HCT116 (cell line): Measurements from ENCODE around the gene TOGARAM1. TPM values are rescaled to one million over a fixed set of nuclear protein-coding genes. Genes with fewer than 3 reads are reported as not detected.

Experiments used
- ATAC-seq: fragments of 200-7000 bp; cut with Tn5 transposase; 2 replicates; pipeline ENCODE4 v1.9.1; 2020; ENCODE audit warnings: mild to moderate bottlenecking, moderate library complexity
- BruUV-seq: library from RNA; stranded (reverse); fragments of 400-500 nt; replicated peaks from 2 replicates; lab custom pipeline; 2021; lab: Mats Ljungman, UMichigan
- CTCF ChIA-PET: fragments of 300-600 bp; sonication (Branson Sonifier 250); formaldehyde crosslinking; loops from one replicate; lab custom pipeline; 2021; ENCODE audit warnings: antibody characterized with exemption; lab: Charles Lee
- POLR2A ChIA-PET: fragments of 300-600, 350-600 bp; sonication (Branson Sonifier 250); formaldehyde crosslinking; loops from one replicate; lab custom pipeline; 2021; ENCODE audit warnings: antibody characterized with exemption; lab: Charles Lee
- RAD21 ChIA-PET, 2 experiments: fragments of 300-600 bp; sonication (Branson Sonifier 250); formaldehyde crosslinking; loops; one replicate each; lab custom pipeline; 2023; ENCODE audit warnings: low total read pairs in 2 of 2; ENCODE audit not compliant: uncharacterized antibody in 2 of 2, unreplicated experiment in 2 of 2, low non-redundant PET in 1 of 2; lab: Charles Lee
- DNase-seq: peaks from one replicate; pipeline ENCODE4 v3.0.0-alpha.2; 2010; ENCODE audit warnings: low read depth, low spot score
- H2AFZ ChIP-seq: fragments of 200-600 bp; shearing (Covaris generic), sonication (generic); 2 replicates; pipeline ENCODE4 v1.6.1; 2017; ENCODE audit warnings: low read depth, mixed run types, mixed read lengths, antibody characterized with exemption, low read length; ENCODE audit not compliant: poor library complexity, severe bottlenecking
- H3K27ac ChIP-seq: 2 replicates; pipeline ENCODE4 v1.5.1; 2012; ENCODE audit warnings: low read depth, low read length
- H3K27me3 ChIP-seq: fragments of 200-600 bp; sonication (generic); 2 replicates; pipeline ENCODE4 v1.6.1; 2016; ENCODE audit warnings: mixed run types, low read length, mixed read lengths; ENCODE audit not compliant: insufficient read depth
- H3K36me3 ChIP-seq, 2 experiments: fragments of 200-500 bp in 1 of 2; fragments of 200-600 bp in 1 of 2; sonication (Bioruptor generic) in 1 of 2; sonication (generic) in 1 of 2; 2 replicates each; pipeline versions ENCODE4 v1.5.1 to v1.6.1; 2014 to 2016; ENCODE audit warnings: low read length in 2 of 2, inconsistent platforms in 1 of 2, mixed read lengths in 1 of 2, mixed run types in 1 of 2; ENCODE audit not compliant: insufficient read depth in 2 of 2, control insufficient read depth in 1 of 2
- H3K4me1 ChIP-seq, 2 experiments: fragments of 200-600 bp in 1 of 2; sonication (generic) in 1 of 2; 2 replicates each; pipeline versions ENCODE4 v1.5.1 to v1.6.1; 2012 to 2017; ENCODE audit warnings: low read length in 2 of 2, inconsistent platforms in 1 of 2, mild to moderate bottlenecking in 1 of 2, mixed read lengths in 1 of 2, mixed run types in 1 of 2, moderate library complexity in 1 of 2; ENCODE audit not compliant: insufficient read depth in 2 of 2, control insufficient read depth in 1 of 2
- H3K4me2 ChIP-seq: fragments of 200-600 bp; sonication (generic); 2 replicates; pipeline ENCODE4 v1.6.1; 2017; ENCODE audit warnings: mixed run types, low read length, mixed read lengths
- H3K4me3 ChIP-seq, 2 experiments: fragments of 200-600 bp in 1 of 2; sonication (generic) in 1 of 2; replicated peaks in 1 of 2; 2 replicates each; pipeline ENCODE4 v1.5.1; 2011 to 2016; ENCODE audit warnings: low read length in 2 of 2, control low read depth in 1 of 2, low read depth in 1 of 2, mild to moderate bottlenecking in 1 of 2, mixed read lengths in 1 of 2, mixed run types in 1 of 2
- H3K79me2 ChIP-seq: fragments of 200-600 bp; sonication (generic); 2 replicates; pipeline ENCODE4 v1.6.1; 2017; ENCODE audit warnings: mild to moderate bottlenecking, mixed run types, low read length, moderate library complexity, mixed read lengths; ENCODE audit not compliant: insufficient read depth
- H3K9ac ChIP-seq: fragments of 200-600 bp; sonication (generic); 2 replicates; pipeline ENCODE4 v1.6.1; 2016; ENCODE audit warnings: low read length, mixed read lengths
- H3K9me2 ChIP-seq: fragments of 200-600 bp; sonication (generic), shearing (Covaris generic); 2 replicates; pipeline ENCODE4 v1.6.1; 2017; ENCODE audit warnings: mixed run types, mild to moderate bottlenecking, moderate library complexity; ENCODE audit not compliant: insufficient read depth
- H3K9me3 ChIP-seq, 2 experiments: fragments of 200-500 bp in 1 of 2; fragments of 200-600 bp in 1 of 2; sonication (Bioruptor generic) in 1 of 2; sonication (generic) in 1 of 2; 2 replicates each; pipeline ENCODE4 v1.6.1; 2014 to 2017; ENCODE audit warnings: low read length in 2 of 2, mixed read lengths in 2 of 2, inconsistent platforms in 1 of 2, low read depth in 1 of 2, mild to moderate bottlenecking in 1 of 2, mixed run types in 1 of 2, moderate library complexity in 1 of 2; ENCODE audit not compliant: control insufficient read depth in 1 of 2, insufficient read depth in 1 of 2
- H4K20me1 ChIP-seq: fragments of 200-600 bp; sonication (generic), shearing (Covaris generic); 2 replicates; pipeline ENCODE4 v1.6.1; 2017; ENCODE audit warnings: mixed run types, mild to moderate bottlenecking, moderate library complexity; ENCODE audit not compliant: insufficient read depth
- CEBPB ChIP-seq: IDR thresholded peaks from 2 replicates; pipeline ENCODE4 v1.6.1; 2012; ENCODE audit warnings: low read depth
- EZH2phosphoT487 ChIP-seq: fragments of 200-600 bp; IDR thresholded peaks from 2 replicates; pipeline ENCODE4 v1.6.1; 2018; ENCODE audit warnings: antibody characterized with exemption, borderline replicate concordance
- POLR2AphosphoS5 ChIP-seq: IDR thresholded peaks from 2 replicates; pipeline ENCODE4 v1.6.1; 2011; ENCODE audit warnings: mild to moderate bottlenecking, low read depth, low read length, moderate library complexity
- RAD21 ChIP-seq: IDR thresholded peaks from 2 replicates; pipeline ENCODE4 v1.6.1; 2012; ENCODE audit warnings: low read depth, mild to moderate bottlenecking
- SP1 ChIP-seq: IDR thresholded peaks from 2 replicates; pipeline ENCODE4 v1.6.1; 2012; ENCODE audit warnings: low read depth
- SRF ChIP-seq: IDR thresholded peaks from 2 replicates; pipeline ENCODE4 v1.6.1; 2012; ENCODE audit warnings: low read depth
- TCF7L2 ChIP-seq: IDR thresholded peaks from 2 replicates; pipeline ENCODE4 v1.7.0; 2011; ENCODE audit warnings: borderline replicate concordance, inconsistent platforms; ENCODE audit not compliant: insufficient read depth, insufficient read length; ENCODE audit errors: extremely low read depth
- YY1 ChIP-seq: IDR thresholded peaks from 2 replicates; pipeline ENCODE4 v1.6.1; 2011; ENCODE audit warnings: low read length, low read depth, moderate library complexity, mild to moderate bottlenecking; ENCODE audit not compliant: insufficient replicate concordance; ENCODE audit errors: extremely low read depth
- ZFX ChIP-seq: fragments of 450-650 bp; IDR thresholded peaks from 2 replicates; pipeline ENCODE4 v1.6.1; 2017
- intact Hi-C: fragments of 100-400 bp; cut with micrococcal nuclease; formaldehyde crosslinking; loops from 2 replicates; pipeline ENCODE4 v1.10.0; 2022
- total RNA-seq: library from RNA; stranded (reverse); gene quantifications from one replicate; pipeline ENCODE4 v1.2.1, GENCODE V29; 2021; ENCODE audit not compliant: unreplicated experiment
- TF ChIP-seq, protein P1 (sequence below): IDR thresholded peaks from 2 replicates; pipeline ENCODE4 v1.6.1; 2012
- TF ChIP-seq, protein P2 (sequence below), 3 experiments: fragments of 200-600 bp in 1 of 3; sonication (generic) in 1 of 3; IDR thresholded peaks in 2 of 3; conservative IDR thresholded peaks in 1 of 3; 2 replicates each; pipeline ENCODE4 v1.5.1; 2012 to 2017; ENCODE audit warnings: low read depth in 2 of 3, low read length in 2 of 3, antibody characterized with exemption in 1 of 3, borderline replicate concordance in 1 of 3, control low read depth in 1 of 3, mild to moderate bottlenecking in 1 of 3, mixed read lengths in 1 of 3, mixed run types in 1 of 3, moderate library complexity in 1 of 3; ENCODE audit not compliant: insufficient read depth in 1 of 3

TOGARAM1 gene
- total RNA-seq, 1 experiment from 2014 or later = 1.9 TPM

- no peak overlapping the region for H3K27ac ChIP-seq
- H3K4me1 ChIP-seq = no peaks in the 10 kb centered on the region
- H2AFZ ChIP-seq = no peak overlapping the region
- ATAC-seq (no peak), DNase-seq (no peak)
- H3K9me2 ChIP-seq = no peaks in the 10 kb centered on the region
- ChIA-PET POLR2A (no interaction called here), RAD21 (no interaction called here), CTCF (no interaction called here)
- no peak overlapping the region for H3K9ac ChIP-seq
- BruUV-seq = no TSS peak
- intact Hi-C loops = no loop called here
- no peak overlapping the region for H3K4me3 ChIP-seq
- no peaks in the 10 kb centered on the region for H3K79me2 ChIP-seq
- H3K36me3 ChIP-seq = no peaks in the 10 kb centered on the region
- H3K27me3 ChIP-seq = no peaks in the 10 kb centered on the region
- peaks cover 9 to 15% of the 10 kb centered on the region in 2 experiments; a peak in 2 of 4 replicates for H3K9me3 ChIP-seq
- no peak for TF ChIP-seq POLR2AphosphoS5
- no peaks in the 10 kb centered on the region for H4K20me1 ChIP-seq
- H3K4me2 ChIP-seq = no peak overlapping the region
Observed at GRCh38 chr14:45041641-45042040, 79.7 kb downstream of the TOGARAM1 start.

GRCh38 chr14:45044638-45045037 is 82.6 kb downstream of the TOGARAM1 start:
- RAD21 ChIA-PET = no interaction called here
- CTCF ChIA-PET = no interaction called here
- H3K79me2 ChIP-seq = no peaks in the 10 kb centered on the region
- H3K9me2 ChIP-seq = no peaks in the 10 kb centered on the region
- H3K9ac ChIP-seq = no peak overlapping the region
- no peaks in the 10 kb centered on the region for H3K27me3 ChIP-seq
- intact Hi-C loops = no loop called here
- ATAC-seq = no peak
- POLR2A ChIA-PET = no interaction called here
- H3K36me3 ChIP-seq = no peaks in the 10 kb centered on the region
- no peak for DNase-seq
- no peak overlapping the region for H3K27ac ChIP-seq
- H3K4me1 ChIP-seq = no peaks in the 10 kb centered on the region
- H3K4me3 ChIP-seq = no peak overlapping the region
- peaks cover 1 to 2% of the 10 kb centered on the region in 2 experiments; a peak in 2 of 4 replicates for H3K9me3 ChIP-seq
- H2AFZ ChIP-seq = no peak overlapping the region
- no peak overlapping the region for H3K4me2 ChIP-seq
- no TSS peak for BruUV-seq
- no peaks in the 10 kb centered on the region for H4K20me1 ChIP-seq
- TF ChIP-seq SP1 (no peak), RAD21 (no peak), ZFX (no peak), POLR2AphosphoS5 (no peak), TCF7L2 (no peak), YY1 (no peak), CEBPB (no peak), SRF (no peak), EZH2phosphoT487 (no peak)
- TF ChIP-seq, protein P1, sequence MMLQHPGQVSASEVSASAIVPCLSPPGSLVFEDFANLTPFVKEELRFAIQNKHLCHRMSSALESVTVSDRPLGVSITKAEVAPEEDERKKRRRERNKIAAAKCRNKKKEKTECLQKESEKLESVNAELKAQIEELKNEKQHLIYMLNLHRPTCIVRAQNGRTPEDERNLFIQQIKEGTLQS = no peak
- TF ChIP-seq, protein P2, sequence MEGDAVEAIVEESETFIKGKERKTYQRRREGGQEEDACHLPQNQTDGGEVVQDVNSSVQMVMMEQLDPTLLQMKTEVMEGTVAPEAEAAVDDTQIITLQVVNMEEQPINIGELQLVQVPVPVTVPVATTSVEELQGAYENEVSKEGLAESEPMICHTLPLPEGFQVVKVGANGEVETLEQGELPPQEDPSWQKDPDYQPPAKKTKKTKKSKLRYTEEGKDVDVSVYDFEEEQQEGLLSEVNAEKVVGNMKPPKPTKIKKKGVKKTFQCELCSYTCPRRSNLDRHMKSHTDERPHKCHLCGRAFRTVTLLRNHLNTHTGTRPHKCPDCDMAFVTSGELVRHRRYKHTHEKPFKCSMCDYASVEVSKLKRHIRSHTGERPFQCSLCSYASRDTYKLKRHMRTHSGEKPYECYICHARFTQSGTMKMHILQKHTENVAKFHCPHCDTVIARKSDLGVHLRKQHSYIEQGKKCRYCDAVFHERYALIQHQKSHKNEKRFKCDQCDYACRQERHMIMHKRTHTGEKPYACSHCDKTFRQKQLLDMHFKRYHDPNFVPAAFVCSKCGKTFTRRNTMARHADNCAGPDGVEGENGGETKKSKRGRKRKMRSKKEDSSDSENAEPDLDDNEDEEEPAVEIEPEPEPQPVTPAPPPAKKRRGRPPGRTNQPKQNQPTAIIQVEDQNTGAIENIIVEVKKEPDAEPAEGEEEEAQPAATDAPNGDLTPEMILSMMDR (IDR thresholded peaks at IDR 0.05 in 2 of 3, conservative IDR thresholded peaks at IDR 0.05 in 1 of 3; ENCODE audit: borderline replicate concordance in 1 of 3, insufficient read depth in 1 of 3, low read depth in 2 of 3, low read length in 2 of 3) = no peak
